GM18951 (cell line): Measurements from ENCODE around the gene RAB11FIP5.
"Not testable (repeated sequence)": the region's sequence is repeated elsewhere in the genome, so short reads cannot be mapped to it uniquely, and the experiment has no call there.

ENCODE experiments used
- POLR2A ChIP-seq: IDR thresholded peaks from 4 replicates; pipeline ENCODE4 v1.6.1; 2011; ENCODE audit warnings: mild to moderate bottlenecking; ENCODE audit not compliant: insufficient read length, insufficient read depth; ENCODE audit errors: extremely low read depth
- in situ Hi-C: fragments of 300-500 bp; cut with MboI; formaldehyde crosslinking; loops from one replicate; pipeline ENCODE4 v1.12.0; 2022; ENCODE audit warnings: low sequenced_read_pairs, mixed read lengths, inconsistent platforms; ENCODE audit not compliant: unreplicated experiment

RAB11FIP5 gene

GRCh38 chr2:73112913-73113854 lies at the start of gene RAB11FIP5:
Gene RAB11FIP5, minus strand, starts transcription at chr2:73112948. Its CDS starts 171 bp downstream, at chr2:73112777.
- in situ Hi-C loops = no loop called here
- no peak for TF ChIP-seq POLR2A

- no peak for TF ChIP-seq POLR2A
- in situ Hi-C loops = loop anchor here (10.0 kb wide), 1 partner anchor 72 kb away; no protein-coding TSS in a partner anchor
Observed at GRCh38 chr2:73156539-73157124, 43.9 kb upstream of the RAB11FIP5 start.

GRCh38 chr2:73142937-73143336 lies 30.2 kb upstream of the RAB11FIP5 start:
- in situ Hi-C loops = no loop called here

GRCh38 chr2:73141896-73142295 lies 29.1 kb upstream of the RAB11FIP5 start:
- in situ Hi-C loops = no loop called here
- TF ChIP-seq POLR2A = no peak

More at GRCh38 chr2:73142937-73143336, 30.2 kb upstream of the RAB11FIP5 start:
- no peak for TF ChIP-seq POLR2A

GRCh38 chr2:73135236-73135635 lies 22.5 kb upstream of the RAB11FIP5 start:
- no peak for TF ChIP-seq POLR2A

GRCh38 chr2:73134471-73134870 lies 21.7 kb upstream of the RAB11FIP5 start:
- no peak for TF ChIP-seq POLR2A
- in situ Hi-C loops = no loop called here

More at GRCh38 chr2:73135236-73135635, 22.5 kb upstream of the RAB11FIP5 start:
- in situ Hi-C loops = no loop called here

- no peak for TF ChIP-seq POLR2A
- in situ Hi-C loops = no loop called here
Observed at GRCh38 chr2:73133566-73134197, 20.9 kb upstream of the RAB11FIP5 start.

- no peak for TF ChIP-seq POLR2A
- in situ Hi-C loops = no loop called here
Observed at GRCh38 chr2:73131807-73132206, 19.1 kb upstream of the RAB11FIP5 start.

- no peak for TF ChIP-seq POLR2A
- in situ Hi-C loops = no loop called here
Observed at GRCh38 chr2:73130790-73131189, 18.0 kb upstream of the RAB11FIP5 start.

- in situ Hi-C loops = no loop called here
- TF ChIP-seq POLR2A = no peak
Observed at GRCh38 chr2:73128841-73129535, 16.2 kb upstream of the RAB11FIP5 start.

GRCh38 chr2:73122536-73122935 lies 9.8 kb upstream of the RAB11FIP5 start:
- in situ Hi-C loops = no loop called here
- TF ChIP-seq POLR2A = no peak

- in situ Hi-C loops = not testable (repeated sequence)
Observed at GRCh38 chr2:73119611-73120239, 7.0 kb upstream of the RAB11FIP5 start.
